ENCODE data around the gene DOCK4.

DOCK4 gene

DNA sequence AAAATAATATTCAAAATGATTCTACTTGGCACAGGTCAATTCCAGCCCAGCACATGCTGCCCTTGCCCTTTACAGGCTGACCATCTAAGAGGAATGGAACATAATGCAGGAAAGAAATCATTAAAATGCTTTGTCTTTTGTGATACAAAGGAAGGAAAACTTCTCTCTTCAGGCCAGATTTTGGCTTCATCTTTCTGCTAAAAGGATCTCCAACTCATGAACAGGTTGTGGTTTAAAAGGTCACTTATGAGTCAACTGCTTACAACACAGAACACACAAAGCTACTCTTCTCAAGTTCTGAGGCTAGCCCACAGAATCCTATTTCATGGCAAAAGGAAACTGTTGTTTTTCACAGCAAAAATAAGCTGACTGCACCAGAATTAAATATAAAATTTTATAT, 197.1 kb downstream of the DOCK4 start:
- no peak overlapping the region for H3K4me2 ChIP-seq
- no peak overlapping the region for H3K27ac ChIP-seq
- TF ChIP-seq, protein P1, sequence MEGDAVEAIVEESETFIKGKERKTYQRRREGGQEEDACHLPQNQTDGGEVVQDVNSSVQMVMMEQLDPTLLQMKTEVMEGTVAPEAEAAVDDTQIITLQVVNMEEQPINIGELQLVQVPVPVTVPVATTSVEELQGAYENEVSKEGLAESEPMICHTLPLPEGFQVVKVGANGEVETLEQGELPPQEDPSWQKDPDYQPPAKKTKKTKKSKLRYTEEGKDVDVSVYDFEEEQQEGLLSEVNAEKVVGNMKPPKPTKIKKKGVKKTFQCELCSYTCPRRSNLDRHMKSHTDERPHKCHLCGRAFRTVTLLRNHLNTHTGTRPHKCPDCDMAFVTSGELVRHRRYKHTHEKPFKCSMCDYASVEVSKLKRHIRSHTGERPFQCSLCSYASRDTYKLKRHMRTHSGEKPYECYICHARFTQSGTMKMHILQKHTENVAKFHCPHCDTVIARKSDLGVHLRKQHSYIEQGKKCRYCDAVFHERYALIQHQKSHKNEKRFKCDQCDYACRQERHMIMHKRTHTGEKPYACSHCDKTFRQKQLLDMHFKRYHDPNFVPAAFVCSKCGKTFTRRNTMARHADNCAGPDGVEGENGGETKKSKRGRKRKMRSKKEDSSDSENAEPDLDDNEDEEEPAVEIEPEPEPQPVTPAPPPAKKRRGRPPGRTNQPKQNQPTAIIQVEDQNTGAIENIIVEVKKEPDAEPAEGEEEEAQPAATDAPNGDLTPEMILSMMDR (conservative IDR thresholded peaks at IDR 0.05; ENCODE audit: low read depth, low read length): no peak

DNA sequence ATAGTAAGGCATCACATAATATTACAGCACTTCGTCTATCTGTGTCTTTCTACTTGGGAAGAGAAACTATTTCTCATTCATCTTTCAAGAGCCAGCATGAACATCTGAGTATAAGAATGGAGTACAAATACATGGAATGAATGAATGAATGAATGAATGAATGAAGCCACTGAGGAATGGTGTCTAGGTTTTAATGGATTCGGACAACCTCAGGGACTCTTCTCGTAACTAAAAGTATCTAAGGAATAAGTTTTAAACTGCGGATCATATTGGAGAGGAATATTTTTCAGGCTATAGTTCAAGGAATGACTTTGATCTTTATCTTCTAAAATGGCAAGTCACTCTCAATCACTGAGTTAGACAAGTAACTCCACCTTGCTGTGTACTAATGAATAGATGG, 199.0 kb downstream of the DOCK4 start:
- TF ChIP-seq, protein P1 (conservative IDR thresholded peaks at IDR 0.05; ENCODE audit: low read depth, low read length): no peak
- Histone ChIP-seq H4K20me1 (ENCODE audit: insufficient read depth) (no peaks in the 10 kb centered on the region), H3K36me3 (ENCODE audit: insufficient read depth) (no peaks in the 10 kb centered on the region), H2AFZ (ENCODE audit: low read depth) (no peak overlapping the region), H3K4me3 (IDR thresholded peaks at IDR 0.05; ENCODE audit: insufficient read depth, low read depth, low read length) (no peak overlapping the region), H3K9ac (no peak overlapping the region), H3K4me2 (no peak overlapping the region), H3K4me1 (ENCODE audit: low read depth, poor library complexity, severe bottlenecking) (peaks cover 8% of the 10 kb centered on the region), H3K27ac (no peak overlapping the region), H3K79me2 (ENCODE audit: insufficient read depth, low read depth) (no peaks in the 10 kb centered on the region), H3K27me3 (ENCODE audit: insufficient read depth, low read depth) (no peaks in the 10 kb centered on the region)

More for the DNA sequence above, 197.1 kb downstream of the DOCK4 start:
- H3K79me2 ChIP-seq (ENCODE audit: insufficient read depth, low read depth): no peaks in the 10 kb centered on the region
- no peaks in the 10 kb centered on the region for H3K27me3 ChIP-seq (ENCODE audit: insufficient read depth, low read depth)
- H2AFZ ChIP-seq (ENCODE audit: low read depth): no peak overlapping the region
- no peaks in the 10 kb centered on the region for H3K36me3 ChIP-seq (ENCODE audit: insufficient read depth)
- peaks cover 8% of the 10 kb centered on the region for H3K4me1 ChIP-seq (ENCODE audit: low read depth, poor library complexity, severe bottlenecking)
- H4K20me1 ChIP-seq (ENCODE audit: insufficient read depth): no peaks in the 10 kb centered on the region
- no peak overlapping the region for H3K9ac ChIP-seq
- H3K4me3 ChIP-seq (IDR thresholded peaks at IDR 0.05; ENCODE audit: insufficient read depth, low read depth, low read length): no peak overlapping the region

DNA sequence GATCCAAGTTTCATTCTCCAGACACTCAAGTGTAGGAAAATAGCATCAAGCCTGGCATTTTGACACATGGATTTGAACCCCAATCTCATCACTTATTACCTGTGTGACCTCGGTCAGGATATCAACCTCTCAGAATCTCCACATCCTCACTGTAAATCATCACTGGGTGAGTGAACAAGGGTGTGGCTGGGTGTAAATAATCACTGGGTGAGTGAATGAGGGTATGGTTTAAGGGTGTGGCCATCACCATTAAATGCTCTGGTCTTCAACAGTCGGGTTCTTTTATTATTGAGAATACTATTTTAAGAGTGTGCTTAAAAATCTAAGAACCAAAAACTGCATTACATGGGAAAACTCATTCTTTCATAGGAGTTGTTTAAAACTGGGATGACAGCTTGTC, 200.1 kb downstream of the DOCK4 start:
- Histone ChIP-seq H3K36me3 (ENCODE audit: insufficient read depth) (no peaks in the 10 kb centered on the region), H3K27me3 (ENCODE audit: insufficient read depth, low read depth) (no peaks in the 10 kb centered on the region), H3K9ac (no peak overlapping the region), H3K4me1 (ENCODE audit: low read depth, poor library complexity, severe bottlenecking) (peaks cover 8% of the 10 kb centered on the region), H4K20me1 (ENCODE audit: insufficient read depth) (no peaks in the 10 kb centered on the region), H3K4me3 (IDR thresholded peaks at IDR 0.05; ENCODE audit: insufficient read depth, low read depth, low read length) (no peak overlapping the region), H3K79me2 (ENCODE audit: insufficient read depth, low read depth) (no peaks in the 10 kb centered on the region), H3K27ac (no peak overlapping the region), H3K4me2 (no peak overlapping the region), H2AFZ (ENCODE audit: low read depth) (no peak overlapping the region)
- TF ChIP-seq, protein P1 (conservative IDR thresholded peaks at IDR 0.05; ENCODE audit: low read depth, low read length): no peak

DNA sequence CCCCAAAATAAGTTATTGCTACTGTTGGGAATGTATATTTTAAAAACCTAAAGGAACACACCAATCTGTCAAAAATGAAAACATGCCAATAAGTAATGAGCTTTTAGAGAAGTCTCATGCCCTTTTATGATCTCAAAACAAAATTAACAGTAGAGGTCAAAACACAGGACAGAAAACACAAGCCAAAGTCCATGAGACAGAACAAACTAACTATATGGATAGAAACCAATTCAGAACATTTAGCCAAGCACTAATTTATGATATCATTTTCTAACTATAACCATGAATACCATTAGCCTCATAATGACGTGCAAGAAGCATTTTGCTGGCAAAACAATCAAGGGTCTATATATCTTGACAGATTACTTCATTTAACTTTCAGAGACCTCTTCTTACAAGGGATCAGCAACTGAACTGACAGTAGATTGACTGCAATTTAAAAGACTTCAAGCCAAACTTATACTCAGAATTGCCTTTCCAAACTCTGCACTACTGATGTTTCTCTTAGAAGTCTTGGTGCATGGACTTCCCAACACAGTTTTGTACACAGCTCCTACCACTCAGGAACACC, 200.9 kb downstream of the DOCK4 start:
- no peaks in the 10 kb centered on the region for H4K20me1 ChIP-seq (ENCODE audit: insufficient read depth)
- TF ChIP-seq, protein P1 (conservative IDR thresholded peaks at IDR 0.05; ENCODE audit: low read depth, low read length): no peak
- peaks cover 8% of the 10 kb centered on the region for H3K4me1 ChIP-seq (ENCODE audit: low read depth, poor library complexity, severe bottlenecking)

More for the DNA sequence above, 200.9 kb downstream of the DOCK4 start:
- H3K27ac ChIP-seq: no peak overlapping the region
- no peak overlapping the region for H3K4me2 ChIP-seq
- no peak overlapping the region for H3K4me3 ChIP-seq (IDR thresholded peaks at IDR 0.05; ENCODE audit: insufficient read depth, low read depth, low read length)
- no peak overlapping the region for H3K9ac ChIP-seq
- H3K27me3 ChIP-seq (ENCODE audit: insufficient read depth, low read depth): no peaks in the 10 kb centered on the region
- no peaks in the 10 kb centered on the region for H3K79me2 ChIP-seq (ENCODE audit: insufficient read depth, low read depth)
- H3K36me3 ChIP-seq (ENCODE audit: insufficient read depth): no peaks in the 10 kb centered on the region
- no peak overlapping the region for H2AFZ ChIP-seq (ENCODE audit: low read depth)

Measured in KMS-11 (cell line).